Esophagus muscularis mucosa (tissue), 4 donors: ENCODE measurements around the gene PTPRD. TPM values are rescaled to one million over a fixed set of nuclear protein-coding genes. Genes with fewer than 3 reads are reported as not detected.

Experiments used
- DNase-seq: peaks from one replicate; pipeline ENCODE4 v3.0.0-alpha.2; 2017; ENCODE audit errors: extremely low spot score
- H3K27ac ChIP-seq, 4 donors: fragments of 200-600 bp; sonication (generic); replicated peaks in 1 of 4; 1 replicate in 3 of 4; 2 replicates in 1 of 4; pipeline ENCODE4 v1.5.1; 2016 to 2019; ENCODE audit warnings: mild to moderate bottlenecking in 1 of 4
- H3K27me3 ChIP-seq, 4 donors: fragments of 200-600 bp; sonication (generic); one replicate each; pipeline versions ENCODE4 v1.5.1 to v1.6.0; 2016 to 2019
- H3K36me3 ChIP-seq, 4 donors: fragments of 200-600 bp; sonication (generic); one replicate each; pipeline ENCODE4 v1.5.1; 2016 to 2019
- H3K4me1 ChIP-seq, 4 donors: fragments of 200-600 bp; sonication (generic); one replicate each; pipeline ENCODE4 v1.5.1; 2016 to 2019
- H3K4me3 ChIP-seq, 4 donors: fragments of 200-600 bp; sonication (generic); 1 replicate in 2 of 4; 2 replicates in 2 of 4; pipeline ENCODE4 v1.5.1; 2016 to 2019; ENCODE audit warnings: mild to moderate bottlenecking in 4 of 4, moderate library complexity in 1 of 4
- H3K9me3 ChIP-seq, 4 donors: fragments of 200-600 bp; sonication (generic); 1 replicate in 3 of 4; 2 replicates in 1 of 4; pipeline ENCODE4 v1.5.1; 2016 to 2019
- CTCF ChIP-seq, 3 experiments: fragments of 200-600 bp in 2 of 3; fragments of 450-650 bp in 1 of 3; sonication (generic) in 2 of 3; IDR thresholded peaks; one replicate each; pipeline ENCODE4 v1.5.1; 2017 to 2019; ENCODE audit warnings: antibody characterized with exemption in 3 of 3, mild to moderate bottlenecking in 2 of 3, moderate library complexity in 1 of 3
- EP300 ChIP-seq: sonication (generic); formaldehyde crosslinking; IDR thresholded peaks from one replicate; pipeline ENCODE4 v1.6.1; 2017; ENCODE audit warnings: antibody characterized with exemption
- POLR2A ChIP-seq: fragments of 450-650 bp; IDR thresholded peaks from one replicate; pipeline ENCODE4 v1.6.1; 2017; ENCODE audit warnings: antibody characterized with exemption, moderate library complexity, mild to moderate bottlenecking, low read depth
- POLR2AphosphoS5 ChIP-seq, 2 donors: sonication (generic); formaldehyde crosslinking; IDR thresholded peaks; one replicate each; pipeline ENCODE4 v1.6.1; 2017; ENCODE audit warnings: antibody characterized with exemption in 2 of 2
- WGBS: methylation state at CpG from one replicate; pipeline ENCODE4 v1.1.5; 2018; 5-methylcytosine and 5-hydroxymethylcytosine counted together
- intact Hi-C: fragments of 100-400 bp; cut with DNase I; formaldehyde crosslinking; loops from one replicate; pipeline ENCODE4 v1.15.1; 2023
- total RNA-seq, 4 donors: library from RNA; depleted of rRNA; stranded (reverse); fragments of >200 nt; gene quantifications; one replicate each; pipeline versions ENCODE4 v1.1.0 to v1.2.1, GENCODE V29; 2016

The PTPRD gene
- total RNA-seq, 4 donors from 2014 or later: 4.1 to 6.6 (median 5.0) TPM

GRCh38 chr9:8960254-8960653 is 1652.5 kb downstream of the PTPRD start:
- H3K4me1 ChIP-seq: no peaks in the 10 kb centered on the region
- no peaks in the 10 kb centered on the region for H3K27me3 ChIP-seq
- H3K4me3 ChIP-seq: no peak overlapping the region
- no peak overlapping the region for H3K27ac ChIP-seq
- no peaks in the 10 kb centered on the region for H3K36me3 ChIP-seq
- DNase-seq: no peak
- TF ChIP-seq POLR2AphosphoS5 (IDR thresholded peaks at IDR 0.05) (no peak), CTCF (IDR thresholded peaks at IDR 0.05) (no peak), EP300 (no peak), POLR2A (no peak)
- H3K9me3 ChIP-seq: no peaks in the 10 kb centered on the region
- 95% methylated on average over 3 of the region's 3 CpGs for WGBS
- intact Hi-C loops: no loop called here

GRCh38 chr9:8958358-8958757 is 1654.4 kb downstream of the PTPRD start:
- Histone ChIP-seq H3K9me3 (no peaks in the 10 kb centered on the region), H3K4me3 (no peak overlapping the region), H3K27me3 (no peaks in the 10 kb centered on the region), H3K4me1 (no peaks in the 10 kb centered on the region), H3K27ac (no peak overlapping the region), H3K36me3 (no peaks in the 10 kb centered on the region)
- no peak for DNase-seq
- TF ChIP-seq POLR2A (no peak), EP300 (no peak), POLR2AphosphoS5 (IDR thresholded peaks at IDR 0.05) (no peak), CTCF (IDR thresholded peaks at IDR 0.05) (no peak)
- intact Hi-C loops: no loop called here
- WGBS: 90% methylated on average over 2 of the region's 2 CpGs

- H3K27ac ChIP-seq: no peak overlapping the region
- 75% methylated on average over 2 of the region's 2 CpGs for WGBS
- intact Hi-C loops: no loop called here
- no peaks in the 10 kb centered on the region for H3K27me3 ChIP-seq
- H3K4me3 ChIP-seq: no peak overlapping the region
- H3K9me3 ChIP-seq: no peaks in the 10 kb centered on the region
- no peaks in the 10 kb centered on the region for H3K36me3 ChIP-seq
- TF ChIP-seq EP300 (no peak), POLR2A (no peak), POLR2AphosphoS5 (IDR thresholded peaks at IDR 0.05) (no peak), CTCF (IDR thresholded peaks at IDR 0.05) (no peak)
- DNase-seq: no peak
- H3K4me1 ChIP-seq: no peaks in the 10 kb centered on the region
Observed at GRCh38 chr9:8955315-8955714, 1657.5 kb downstream of the PTPRD start.

- intact Hi-C loops: no loop called here
Observed at GRCh38 chr9:8946461-8946860, 1666.3 kb downstream of the PTPRD start.

More at GRCh38 chr9:8946461-8946860, 1666.3 kb downstream of the PTPRD start:
- H3K4me1 ChIP-seq: no peaks in the 10 kb centered on the region
- H3K27ac ChIP-seq: no peak overlapping the region
- H3K36me3 ChIP-seq: no peaks in the 10 kb centered on the region
- H3K4me3 ChIP-seq: no peak overlapping the region
- DNase-seq: no peak
- no peak for TF ChIP-seq CTCF (IDR thresholded peaks at IDR 0.05)
- TF ChIP-seq POLR2AphosphoS5 (IDR thresholded peaks at IDR 0.05): no peak
- TF ChIP-seq POLR2A: no peak
- no peak for TF ChIP-seq EP300
- peaks cover 0 to 4% (median 0%) of the 10 kb centered on the region in 4 donors for H3K9me3 ChIP-seq
- no peaks in the 10 kb centered on the region for H3K27me3 ChIP-seq
- WGBS: 83% methylated on average over 1 of the region's 1 CpG
